H9 (cell line): Measurements from ENCODE around the gene TRIM7. TPM values are rescaled to one million over a fixed set of nuclear protein-coding genes. Genes with fewer than 3 reads are reported as not detected.

Experiments used
- DNase-seq: peaks from one replicate; pipeline ENCODE4 v3.0.0-alpha.2; 2017
- H2AFZ ChIP-seq: one replicate; pipeline ENCODE4 v1.6.1; 2013; ENCODE audit warnings: mild to moderate bottlenecking, low read length, control low read depth, moderate library complexity
- H2AK5ac ChIP-seq: 2 replicates; pipeline ENCODE4 v1.6.1; 2013; ENCODE audit warnings: low read length, control low read depth, mixed read lengths; ENCODE audit not compliant: insufficient read length
- H2BK120ac ChIP-seq: one replicate; pipeline ENCODE4 v1.6.1; 2013; ENCODE audit warnings: low read depth, mild to moderate bottlenecking, low read length, control low read depth, inconsistent platforms; ENCODE audit not compliant: poor library complexity, severe bottlenecking
- H2BK12ac ChIP-seq: 2 replicates; pipeline ENCODE4 v1.6.1; 2013; ENCODE audit warnings: low read length, control low read depth, mixed read lengths, low read depth; ENCODE audit not compliant: insufficient read length
- H2BK15ac ChIP-seq: 2 replicates; pipeline ENCODE4 v1.6.1; 2013; ENCODE audit warnings: low read depth, low read length, control low read depth
- H2BK20ac ChIP-seq: one replicate; pipeline ENCODE4 v1.6.1; 2013; ENCODE audit warnings: low read depth, mild to moderate bottlenecking, low read length, control low read depth, inconsistent platforms; ENCODE audit not compliant: poor library complexity, severe bottlenecking
- H2BK5ac ChIP-seq: 2 replicates; pipeline ENCODE4 v1.6.1; 2013; ENCODE audit warnings: low read length, control low read depth, mixed read lengths; ENCODE audit not compliant: insufficient read length
- H3K14ac ChIP-seq: 2 replicates; pipeline ENCODE4 v1.6.1; 2013; ENCODE audit warnings: low read length, control low read depth; ENCODE audit not compliant: insufficient read depth
- H3K18ac ChIP-seq: 2 replicates; pipeline ENCODE4 v1.6.1; 2013; ENCODE audit warnings: low read depth, mild to moderate bottlenecking, mixed read lengths, low read length, control low read depth; ENCODE audit not compliant: insufficient read length
- H3K23ac ChIP-seq: 2 replicates; pipeline ENCODE4 v1.6.1; 2013; ENCODE audit warnings: low read length, control low read depth, mixed read lengths, low read depth; ENCODE audit not compliant: insufficient read length
- H3K23me2 ChIP-seq: 2 replicates; pipeline ENCODE4 v1.6.1; 2013; ENCODE audit warnings: low read depth, mild to moderate bottlenecking, mixed read lengths, low read length, control low read depth; ENCODE audit not compliant: insufficient read length, poor library complexity, severe bottlenecking
- H3K27ac ChIP-seq: 2 replicates; pipeline ENCODE4 v1.5.1; 2013; ENCODE audit warnings: low read length, control low read depth, mixed read lengths, low read depth; ENCODE audit not compliant: insufficient read length
- H3K27me3 ChIP-seq: 2 replicates; pipeline ENCODE4 v1.6.1; 2013; ENCODE audit warnings: low read length, control low read depth, inconsistent platforms; ENCODE audit not compliant: insufficient read depth
- H3K4ac ChIP-seq: 2 replicates; pipeline ENCODE4 v1.6.1; 2013; ENCODE audit warnings: low read depth, mild to moderate bottlenecking, control low read depth, inconsistent platforms, low read length, moderate library complexity
- H3K4me1 ChIP-seq: 2 replicates; pipeline ENCODE4 v1.6.1; 2013; ENCODE audit warnings: low read length, control low read depth, inconsistent platforms; ENCODE audit not compliant: insufficient read depth
- H3K4me2 ChIP-seq: 2 replicates; pipeline ENCODE4 v1.6.1; 2013; ENCODE audit warnings: low read length, control low read depth, mixed read lengths; ENCODE audit not compliant: insufficient read length, insufficient read depth
- H3K56ac ChIP-seq: 2 replicates; pipeline ENCODE4 v1.6.1; 2013; ENCODE audit warnings: low read depth, mild to moderate bottlenecking, mixed read lengths, low read length, control low read depth; ENCODE audit not compliant: insufficient read length
- H3K79me1 ChIP-seq: 2 replicates; pipeline ENCODE4 v1.6.1; 2013; ENCODE audit warnings: low read depth, mild to moderate bottlenecking, moderate library complexity, low read length, control low read depth, inconsistent platforms; ENCODE audit not compliant: insufficient read depth, poor library complexity, severe bottlenecking
- H3K79me2 ChIP-seq: 2 replicates; pipeline ENCODE4 v1.6.1; 2013; ENCODE audit warnings: low read length, control low read depth, inconsistent platforms; ENCODE audit not compliant: insufficient read depth
- H3K9ac ChIP-seq: 2 replicates; pipeline ENCODE4 v1.6.1; 2013; ENCODE audit warnings: low read length, control low read depth, mixed read lengths; ENCODE audit not compliant: insufficient read length; ENCODE audit errors: extremely low read depth
- H3K9me3 ChIP-seq: one replicate; pipeline ENCODE4 v1.6.1; 2013; ENCODE audit warnings: low read depth, low read length, inconsistent platforms; ENCODE audit not compliant: control insufficient read depth
- H3T11ph ChIP-seq: one replicate; pipeline ENCODE4 v1.6.1; 2013; ENCODE audit warnings: mild to moderate bottlenecking, low read length, control low read depth, inconsistent platforms
- H4K20me1 ChIP-seq: one replicate; pipeline ENCODE4 v1.6.1; 2013; ENCODE audit not compliant: control insufficient read depth, insufficient read length, insufficient read depth
- H4K5ac ChIP-seq: 2 replicates; pipeline ENCODE4 v1.6.1; 2013; ENCODE audit warnings: low read depth, mild to moderate bottlenecking, mixed read lengths, low read length, control low read depth; ENCODE audit not compliant: insufficient read length
- H4K8ac ChIP-seq: replicated peaks from 2 replicates; pipeline ENCODE4 v1.6.1; 2013; ENCODE audit warnings: low read length, control low read depth, mixed read lengths, low read depth; ENCODE audit not compliant: insufficient read length
- H4K91ac ChIP-seq: 2 replicates; pipeline ENCODE4 v1.6.1; 2013; ENCODE audit warnings: low read depth, mild to moderate bottlenecking, moderate library complexity, mixed read lengths, low read length, control low read depth; ENCODE audit not compliant: insufficient read length
- H3K27ac Mint-ChIP-seq, 3 experiments: 2 replicates in 2 of 3; 3 replicates in 1 of 3; pipeline ENCODE4 v1.8.0; 2020 to 2021; ENCODE audit warnings: mixed read lengths in 3 of 3, mild to moderate bottlenecking in 1 of 3, moderate library complexity in 1 of 3
- H3K27me3 Mint-ChIP-seq: 2 replicates; pipeline ENCODE4 v1.8.0; 2021; ENCODE audit warnings: low read depth, mild to moderate bottlenecking, moderate library complexity, mixed read lengths
- H3K36me3 Mint-ChIP-seq, 3 experiments: 2 replicates in 2 of 3; 3 replicates in 1 of 3; pipeline ENCODE4 v1.8.0; 2020 to 2021; ENCODE audit warnings: low read depth in 3 of 3, mixed read lengths in 3 of 3; ENCODE audit not compliant: insufficient read depth in 1 of 3
- H3K4me1 Mint-ChIP-seq, 2 experiments: 2 replicates each; pipeline ENCODE4 v1.8.0; 2020; ENCODE audit warnings: mixed read lengths in 2 of 2
- H3K4me3 Mint-ChIP-seq, 2 experiments: 2 replicates in 1 of 2; 3 replicates in 1 of 2; pipeline ENCODE4 v1.8.0; 2020 to 2021; ENCODE audit warnings: mild to moderate bottlenecking in 2 of 2, mixed read lengths in 2 of 2, moderate library complexity in 1 of 2
- H3K9me3 Mint-ChIP-seq, 2 experiments: 2 replicates in 1 of 2; 3 replicates in 1 of 2; pipeline ENCODE4 v1.8.0; 2020; ENCODE audit warnings: mild to moderate bottlenecking in 2 of 2, mixed read lengths in 2 of 2, moderate library complexity in 1 of 2
- WGBS: extraction: QIAGEN DNeasy Blood & Tissue Kit; methylation state at CpG from one replicate; pipeline ENCODE4 v1.1.7; 2013; ENCODE audit warnings: missing lambda C conversion rate, low lambda C conversion rate, mixed read lengths; ENCODE audit not compliant: insufficient read length; ENCODE audit errors: extremely low coverage; 5-methylcytosine and 5-hydroxymethylcytosine counted together
- total RNA-seq: library from RNA; stranded (reverse); gene quantifications from 2 replicates; pipeline ENCODE4 v1.2.1, GENCODE V29; 2021
- TF ChIP-seq, protein P1 (sequence below): fragments of 200-600 bp; sonication (generic); conservative IDR thresholded peaks from 3 replicates; pipeline ENCODE4 v1.8.0; 2021; ENCODE audit warnings: antibody characterized with exemption, mild to moderate bottlenecking

Gene TRIM7
- total RNA-seq, 1 experiment from 2014 or later = not detected

DNA sequence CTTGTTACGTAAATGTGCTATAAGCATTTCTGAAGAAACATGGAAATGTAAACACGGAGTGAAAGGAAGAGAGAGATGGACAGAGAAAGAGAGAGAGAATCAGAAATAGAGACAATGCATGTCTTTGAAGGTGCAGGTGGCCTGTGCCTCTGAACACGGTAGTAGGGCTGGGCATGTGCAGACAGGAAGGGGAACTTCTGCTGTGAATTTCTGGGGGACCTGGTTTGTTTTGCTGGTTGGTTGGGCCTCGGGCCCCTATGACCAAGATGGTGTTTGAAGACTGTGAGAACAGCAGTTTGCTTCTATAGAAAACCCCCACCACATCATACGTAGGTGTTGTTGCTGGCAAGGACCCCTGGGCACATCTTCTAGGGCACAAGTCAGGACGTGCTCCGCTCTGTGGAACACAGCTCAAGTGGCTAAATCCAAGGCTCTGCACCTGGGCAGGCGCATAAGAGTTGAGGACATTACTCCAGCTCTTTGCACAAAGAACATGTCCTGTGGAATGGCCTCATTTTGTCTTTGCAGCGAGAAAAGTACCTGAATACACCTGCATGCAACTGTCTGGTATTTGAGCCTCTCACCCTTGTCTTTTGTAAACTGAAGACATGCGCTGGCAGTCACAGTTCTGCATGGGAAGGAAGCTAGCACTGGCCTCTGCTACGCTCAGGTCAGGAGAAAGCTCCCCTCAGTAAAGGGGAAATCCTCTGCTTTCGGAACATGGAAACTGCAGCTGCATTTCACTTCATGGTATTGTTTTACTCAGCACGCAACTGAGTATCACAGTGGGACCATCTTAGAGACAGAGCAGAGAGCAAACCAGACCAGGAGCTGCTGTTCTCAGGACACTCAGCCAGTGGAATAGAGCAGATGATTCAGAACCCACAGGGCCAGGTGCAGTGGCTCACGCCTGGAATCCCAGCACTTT lies 54.9 kb downstream of the TRIM7 start:
- Histone ChIP-seq H4K8ac (no peak overlapping the region), H4K91ac (no peak overlapping the region), H3K23ac (no peak overlapping the region), H3K9me3 (no peaks in the 10 kb centered on the region), H3K23me2 (no peaks in the 10 kb centered on the region), H3K4ac (no peak overlapping the region), H3K79me1 (no peaks in the 10 kb centered on the region), H3K18ac (no peak overlapping the region), H2BK15ac (no peak overlapping the region), H4K20me1 (no peaks in the 10 kb centered on the region), H3K79me2 (no peaks in the 10 kb centered on the region), H4K5ac (no peak overlapping the region), H3T11ph (no peak overlapping the region), H3K4me2 (no peak overlapping the region), H2BK120ac (no peak overlapping the region), H3K14ac (no peak overlapping the region), H3K9ac (no peak overlapping the region), H2BK20ac (no peak overlapping the region), H2AFZ (no peak overlapping the region), H3K27ac (no peak overlapping the region), H2AK5ac (no peak overlapping the region), H3K56ac (no peak overlapping the region), H2BK5ac (no peak overlapping the region), H2BK12ac (no peak overlapping the region), H3K27me3 (no peaks in the 10 kb centered on the region), H3K4me1 (peaks cover 1% of the 10 kb centered on the region; the same call in 1 of the 2 replicates)
- TF ChIP-seq, protein P1, sequence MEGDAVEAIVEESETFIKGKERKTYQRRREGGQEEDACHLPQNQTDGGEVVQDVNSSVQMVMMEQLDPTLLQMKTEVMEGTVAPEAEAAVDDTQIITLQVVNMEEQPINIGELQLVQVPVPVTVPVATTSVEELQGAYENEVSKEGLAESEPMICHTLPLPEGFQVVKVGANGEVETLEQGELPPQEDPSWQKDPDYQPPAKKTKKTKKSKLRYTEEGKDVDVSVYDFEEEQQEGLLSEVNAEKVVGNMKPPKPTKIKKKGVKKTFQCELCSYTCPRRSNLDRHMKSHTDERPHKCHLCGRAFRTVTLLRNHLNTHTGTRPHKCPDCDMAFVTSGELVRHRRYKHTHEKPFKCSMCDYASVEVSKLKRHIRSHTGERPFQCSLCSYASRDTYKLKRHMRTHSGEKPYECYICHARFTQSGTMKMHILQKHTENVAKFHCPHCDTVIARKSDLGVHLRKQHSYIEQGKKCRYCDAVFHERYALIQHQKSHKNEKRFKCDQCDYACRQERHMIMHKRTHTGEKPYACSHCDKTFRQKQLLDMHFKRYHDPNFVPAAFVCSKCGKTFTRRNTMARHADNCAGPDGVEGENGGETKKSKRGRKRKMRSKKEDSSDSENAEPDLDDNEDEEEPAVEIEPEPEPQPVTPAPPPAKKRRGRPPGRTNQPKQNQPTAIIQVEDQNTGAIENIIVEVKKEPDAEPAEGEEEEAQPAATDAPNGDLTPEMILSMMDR = no peak
- Mint-ChIP-seq H3K9me3 (peaks cover 10 to 21% of the 10 kb centered on the region in 2 experiments), H3K27me3 (peaks cover 48% of the 10 kb centered on the region), H3K4me1 (peaks cover 20 to 32% of the 10 kb centered on the region in 2 experiments), H3K36me3 (peaks cover under 1 to 6% (median 3%) of the 10 kb centered on the region in 3 experiments; a peak in 2 of 7 replicates), H3K27ac (no peak overlapping the region; a peak in 1 of 7 replicates), H3K4me3 (peak overlapping the region in 1 of 2 experiments; percentile 1; a peak in 1 of 5 replicates)
- no peak for DNase-seq
- WGBS = no CpG with 5 or more reads among the region's 14 CpGs
